GM06990 (cell line): ENCODE measurements around the gene MOB1B.
A peak's percentile ranks its signal among the peaks of the same experiment; 100 is the strongest.

ENCODE experiments used
- DNase-seq: peaks from one replicate; pipeline ENCODE4 v3.0.0-alpha.2; 2011; ENCODE audit not compliant: insufficient read length; ENCODE audit errors: extremely low read depth
- H3K27me3 ChIP-seq: replicated peaks from 2 replicates; pipeline ENCODE4 v1.6.0; 2011; ENCODE audit warnings: low read length; ENCODE audit not compliant: control insufficient read depth, insufficient read depth
- H3K36me3 ChIP-seq: 2 replicates; pipeline ENCODE4 v1.5.1; 2011; ENCODE audit warnings: low read length; ENCODE audit not compliant: control insufficient read depth, insufficient read depth
- H3K4me3 ChIP-seq: replicated peaks from 2 replicates; pipeline ENCODE4 v1.5.1; 2011; ENCODE audit warnings: low read depth, mild to moderate bottlenecking, control low read depth, low read length
- TF ChIP-seq, protein P1 (sequence below): IDR thresholded peaks from 2 replicates; pipeline ENCODE4 v1.5.1; 2011; ENCODE audit warnings: low read length, control low read depth, mild to moderate bottlenecking, inconsistent platforms; ENCODE audit not compliant: insufficient read depth, poor library complexity, severe bottlenecking

The MOB1B gene

DNA sequence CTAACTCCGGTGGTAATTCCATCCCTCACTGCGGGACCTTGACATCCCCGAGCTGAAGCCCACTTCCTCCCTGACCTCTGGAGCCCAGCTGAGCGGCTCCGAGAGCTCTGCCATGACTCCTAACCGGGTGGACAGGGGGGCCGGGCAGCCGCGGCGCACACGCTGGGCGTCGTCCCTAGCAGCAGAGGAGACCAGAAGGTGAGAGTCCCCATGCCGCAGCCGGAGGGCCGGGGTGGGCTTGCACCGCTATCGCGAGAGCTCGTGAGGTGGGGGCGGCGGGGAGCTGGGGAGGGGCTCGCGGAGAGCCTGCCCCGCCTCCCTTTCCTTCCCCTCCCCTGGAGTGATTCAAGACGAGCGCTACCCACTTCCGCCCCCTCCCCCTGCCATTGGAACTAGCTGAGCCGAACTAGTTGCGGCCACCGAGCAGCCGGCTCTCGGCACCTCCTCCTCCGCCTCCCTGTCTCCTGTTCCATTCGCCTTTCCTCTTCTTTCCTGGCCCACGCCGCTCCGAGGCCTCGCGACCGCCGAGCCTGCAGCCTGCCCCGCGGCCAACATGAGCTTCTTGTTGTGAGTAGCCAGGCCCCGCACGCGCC lies at the start of gene MOB1B:
TSS of gene MOB1B (plus strand) at position 386 of the 593 bp plus-strand sequence. CDS start at position 554, 168 bp downstream.
- H3K36me3 ChIP-seq = 0 out of 2 replicates have a peak, but pooled peaks cover 2% of the 10 kb centered on the region
- H3K27me3 ChIP-seq = no peaks in the 10 kb centered on the region
- TF ChIP-seq, protein P1, sequence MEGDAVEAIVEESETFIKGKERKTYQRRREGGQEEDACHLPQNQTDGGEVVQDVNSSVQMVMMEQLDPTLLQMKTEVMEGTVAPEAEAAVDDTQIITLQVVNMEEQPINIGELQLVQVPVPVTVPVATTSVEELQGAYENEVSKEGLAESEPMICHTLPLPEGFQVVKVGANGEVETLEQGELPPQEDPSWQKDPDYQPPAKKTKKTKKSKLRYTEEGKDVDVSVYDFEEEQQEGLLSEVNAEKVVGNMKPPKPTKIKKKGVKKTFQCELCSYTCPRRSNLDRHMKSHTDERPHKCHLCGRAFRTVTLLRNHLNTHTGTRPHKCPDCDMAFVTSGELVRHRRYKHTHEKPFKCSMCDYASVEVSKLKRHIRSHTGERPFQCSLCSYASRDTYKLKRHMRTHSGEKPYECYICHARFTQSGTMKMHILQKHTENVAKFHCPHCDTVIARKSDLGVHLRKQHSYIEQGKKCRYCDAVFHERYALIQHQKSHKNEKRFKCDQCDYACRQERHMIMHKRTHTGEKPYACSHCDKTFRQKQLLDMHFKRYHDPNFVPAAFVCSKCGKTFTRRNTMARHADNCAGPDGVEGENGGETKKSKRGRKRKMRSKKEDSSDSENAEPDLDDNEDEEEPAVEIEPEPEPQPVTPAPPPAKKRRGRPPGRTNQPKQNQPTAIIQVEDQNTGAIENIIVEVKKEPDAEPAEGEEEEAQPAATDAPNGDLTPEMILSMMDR = peak; percentile 41
- H3K4me3 ChIP-seq = peak within 1 kb of the TSS; percentile 73
- DNase-seq = peak; percentile 84

DNA sequence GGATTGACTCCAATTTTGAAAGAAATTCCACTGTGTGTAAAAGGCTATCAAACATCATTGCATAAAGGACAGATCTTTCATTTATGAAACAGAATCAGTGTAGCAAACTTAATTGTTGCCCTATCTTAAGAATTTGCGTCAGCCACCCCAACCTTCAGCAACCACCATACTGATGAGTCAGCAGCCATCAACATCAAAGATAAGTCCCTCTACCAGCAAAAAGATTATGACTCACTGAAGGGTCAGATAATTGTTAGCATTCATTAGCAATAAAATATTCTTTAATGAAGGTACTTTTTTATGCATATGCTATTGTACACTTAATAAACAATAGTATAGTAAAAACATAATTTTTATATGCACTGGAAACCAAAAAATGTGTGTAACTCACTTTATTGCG lies 46.7 kb upstream of the MOB1B start:
- Histone ChIP-seq H3K4me3 (no peak overlapping the region), H3K27me3 (no peaks in the 10 kb centered on the region), H3K36me3 (no peaks in the 10 kb centered on the region)
- TF ChIP-seq, protein P1 = no peak
- no peak for DNase-seq

DNA sequence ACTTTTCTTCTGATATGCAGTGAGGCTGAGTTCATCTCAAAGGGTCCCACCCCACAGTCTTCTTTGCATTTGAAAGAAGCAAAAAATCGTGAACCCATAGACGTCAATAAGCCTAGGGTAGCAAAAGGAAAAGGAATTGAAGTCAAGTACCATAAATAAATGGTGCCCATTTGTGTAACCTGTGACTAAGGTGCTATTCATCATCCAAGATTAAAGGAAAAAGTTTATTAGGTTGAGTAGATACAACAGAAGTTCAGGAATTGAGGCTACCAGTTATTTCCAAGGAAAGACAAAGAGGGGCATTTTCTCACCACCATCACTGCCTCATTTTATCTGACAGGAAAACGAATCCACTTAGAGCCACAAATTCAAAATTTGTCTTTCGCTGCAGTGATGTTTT lies 43.7 kb upstream of the MOB1B start:
- Histone ChIP-seq H3K27me3 (no peaks in the 10 kb centered on the region), H3K4me3 (no peak overlapping the region), H3K36me3 (no peaks in the 10 kb centered on the region)
- TF ChIP-seq, protein P1 = no peak
- no peak for DNase-seq

DNA sequence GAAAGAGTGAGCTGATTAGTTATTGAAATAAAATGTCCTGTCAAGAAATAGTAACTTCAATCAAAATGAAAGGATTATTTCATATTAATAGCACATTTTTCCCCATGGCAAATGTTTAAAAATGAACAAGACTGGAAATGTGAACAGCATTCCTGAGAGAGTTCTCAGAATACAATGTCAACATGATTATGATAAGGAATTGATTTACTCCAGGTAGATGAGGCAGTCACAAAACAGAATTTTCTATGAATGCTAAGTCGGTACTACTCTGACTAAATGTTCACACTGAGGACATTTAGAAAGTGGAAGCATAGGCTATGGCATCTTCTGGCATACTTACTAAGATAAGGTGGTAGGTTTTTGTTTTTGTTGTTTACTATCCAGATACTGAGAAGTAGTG lies 43.1 kb upstream of the MOB1B start:
- H3K36me3 ChIP-seq = no peaks in the 10 kb centered on the region
- DNase-seq = no peak
- no peaks in the 10 kb centered on the region for H3K27me3 ChIP-seq
- TF ChIP-seq, protein P1 = no peak
- H3K4me3 ChIP-seq = no peak overlapping the region

DNA sequence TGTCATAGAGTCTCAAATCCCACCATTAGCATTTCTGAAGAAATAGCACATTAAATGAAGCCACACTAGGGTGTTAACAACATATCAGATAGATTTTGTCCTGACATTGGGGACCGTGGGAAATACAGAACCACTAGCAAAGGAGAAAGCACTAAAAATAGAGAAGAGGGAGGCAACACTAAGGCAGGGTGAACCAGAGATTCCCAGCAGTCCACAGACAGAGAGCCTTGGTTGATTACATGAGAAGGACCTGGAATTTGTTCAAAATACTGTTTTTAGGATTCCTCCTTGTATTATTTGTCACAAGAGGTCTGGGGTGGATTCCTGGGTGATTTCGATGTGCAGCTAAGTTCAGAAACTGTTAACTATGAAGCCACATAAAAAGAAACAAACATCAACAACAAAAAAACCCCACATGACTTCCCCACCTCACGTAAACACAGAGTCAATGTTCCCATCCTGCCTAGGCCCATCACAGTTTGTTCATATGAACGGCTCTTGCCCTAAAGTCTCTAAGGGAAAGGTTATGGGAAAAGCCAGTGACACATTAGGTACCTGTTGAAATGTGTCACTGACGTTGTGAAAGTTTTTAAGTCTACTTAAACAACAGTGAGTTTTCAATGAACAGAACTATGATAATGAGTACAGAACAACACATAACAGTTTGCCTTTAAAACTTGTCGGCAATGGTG lies 38.9 kb upstream of the MOB1B start:
- H3K4me3 ChIP-seq = no peak overlapping the region
- H3K27me3 ChIP-seq = no peaks in the 10 kb centered on the region
- DNase-seq = peak; percentile 35
- TF ChIP-seq, protein P1 = no peak
- no peaks in the 10 kb centered on the region for H3K36me3 ChIP-seq

DNA sequence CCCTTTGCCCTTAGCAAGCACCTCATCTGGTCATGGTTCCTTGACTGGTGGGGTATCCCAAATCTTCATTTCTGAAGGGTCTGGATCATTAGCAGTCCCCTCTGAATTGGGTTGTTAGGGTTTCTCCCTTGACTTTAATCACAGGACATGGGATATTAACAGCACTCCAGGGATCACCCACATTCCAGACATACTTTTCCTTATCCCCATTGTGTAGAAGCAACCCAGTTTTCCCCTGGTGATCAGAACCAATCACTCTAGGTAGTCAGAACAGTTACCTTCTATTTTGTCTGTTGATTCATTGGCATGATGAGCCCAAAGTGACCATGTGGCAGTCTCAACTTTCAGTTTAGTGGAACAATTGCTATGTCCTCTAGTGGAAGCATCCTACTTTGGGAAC lies 33.4 kb upstream of the MOB1B start:
- TF ChIP-seq, protein P1 = no peak
- DNase-seq = no peak
- no peak overlapping the region for H3K4me3 ChIP-seq
- H3K27me3 ChIP-seq = no peaks in the 10 kb centered on the region
- no peaks in the 10 kb centered on the region for H3K36me3 ChIP-seq
